GM19324 (cell line): ENCODE measurements around the gene MGAT5.

Experiments used
- ATAC-seq: cut with Tn5 transposase; IDR thresholded peaks from one replicate; pipeline ENCODE4 v1.9.1; 2021; ENCODE audit warnings: mild to moderate bottlenecking, moderate library complexity; ENCODE audit not compliant: unreplicated experiment, low FRiP score

The MGAT5 gene

DNA sequence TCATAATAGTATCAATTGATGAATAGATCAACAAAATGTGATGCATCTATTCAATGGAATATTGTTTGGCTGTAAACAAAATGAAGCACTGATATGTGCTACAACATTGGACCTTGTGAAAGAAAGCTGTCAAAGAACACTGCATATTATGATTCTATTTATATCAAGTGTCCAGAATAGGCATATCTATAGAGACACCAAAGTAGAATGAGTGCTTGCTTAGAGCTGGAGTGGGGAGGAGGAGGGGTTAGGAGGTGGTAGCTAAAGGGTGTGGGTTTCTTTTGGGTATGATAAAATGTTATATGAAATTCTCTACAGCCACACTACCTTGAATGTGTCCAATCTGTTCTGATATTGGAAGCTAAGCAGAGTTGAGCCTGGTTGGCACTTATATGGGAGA is 23.0 kb upstream of the MGAT5 start:
- ATAC-seq, result no peak

- ATAC-seq, result no peak
These were observed 22.4 kb upstream of the MGAT5 start for GRCh38 chr2:134231301-134231964.

GRCh38 chr2:134231965-134232340 is 21.9 kb upstream of the MGAT5 start:
- no peak for ATAC-seq

DNA sequence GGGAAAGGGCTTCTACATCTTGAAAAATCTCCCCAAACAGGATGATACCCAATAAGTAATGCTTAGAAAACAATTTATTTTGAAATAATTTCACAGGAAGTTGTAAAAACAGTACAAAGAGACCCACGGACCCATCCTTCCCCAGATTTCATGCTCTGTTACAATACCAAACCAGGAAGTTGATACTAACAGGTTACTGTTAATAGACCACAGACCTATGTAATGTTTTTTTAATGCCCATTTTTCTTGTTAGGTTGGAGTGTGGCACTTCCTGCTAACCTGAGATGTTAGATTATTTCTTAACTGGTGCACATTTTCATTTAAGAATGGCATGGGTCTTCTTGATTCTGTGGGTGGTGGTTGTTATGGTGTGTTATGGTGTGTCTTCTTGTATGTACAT is 21.4 kb upstream of the MGAT5 start:
- ATAC-seq, result no peak

- no peak for ATAC-seq
These were observed 20.8 kb upstream of the MGAT5 start for GRCh38 chr2:134232868-134233727.

GRCh38 chr2:134233728-134234136 is 20.1 kb upstream of the MGAT5 start:
- ATAC-seq, result no peak

GRCh38 chr2:134234535-134234934 is 19.3 kb upstream of the MGAT5 start:
- no peak for ATAC-seq

DNA sequence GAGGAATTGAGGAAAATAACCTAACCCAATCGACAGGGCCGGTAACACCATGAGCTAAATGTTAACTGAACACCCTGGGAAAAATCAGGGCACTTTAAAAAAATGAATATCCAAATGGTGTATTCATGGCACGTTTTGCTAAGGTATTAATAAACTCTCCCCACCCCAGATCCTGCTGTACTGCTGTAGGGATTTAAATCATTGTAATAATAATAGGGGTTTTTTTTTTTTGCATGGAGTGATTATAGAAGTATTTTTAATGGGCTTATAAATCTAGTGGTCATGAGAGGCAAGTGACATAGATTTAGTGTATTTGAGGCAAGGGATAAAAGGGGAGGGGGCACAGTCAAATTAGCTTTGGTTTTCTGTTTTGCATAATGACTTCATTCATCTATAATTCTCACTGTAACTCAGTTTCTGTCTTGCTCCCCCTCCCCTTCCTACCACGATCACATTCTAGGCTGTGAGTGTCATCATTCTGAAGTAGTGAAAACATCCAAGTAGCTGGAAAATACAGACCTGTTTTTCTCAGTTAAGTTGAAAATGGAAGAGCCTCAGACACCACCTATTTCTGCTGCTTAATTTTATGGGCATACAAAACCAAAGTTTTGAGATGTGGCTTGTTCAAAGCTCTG is 18.2 kb upstream of the MGAT5 start:
- ATAC-seq, result no peak

- ATAC-seq, result no peak
These were observed 15.5 kb upstream of the MGAT5 start for GRCh38 chr2:134238371-134238770.

DNA sequence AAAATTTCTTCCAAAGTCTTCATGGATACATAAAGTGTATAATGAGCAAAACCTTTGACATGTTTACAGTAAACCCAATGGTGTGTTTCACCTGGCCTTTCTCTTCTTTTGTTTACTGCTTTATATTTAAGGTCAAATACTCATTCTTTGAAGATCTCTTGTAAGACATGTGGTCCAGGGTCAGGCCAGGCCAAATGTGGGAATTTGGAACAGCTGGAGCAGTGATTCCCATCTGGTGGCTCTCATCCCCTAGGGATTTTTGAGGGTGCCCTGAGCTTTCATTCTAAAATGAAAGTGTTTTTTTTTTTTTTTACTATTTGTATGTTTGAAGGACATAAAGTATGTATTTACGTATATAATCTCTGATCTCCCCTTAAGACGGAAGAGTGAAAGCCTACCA is 13.8 kb upstream of the MGAT5 start:
- no peak for ATAC-seq

- no peak for ATAC-seq
These were observed 12.0 kb upstream of the MGAT5 start for GRCh38 chr2:134241911-134242310.

GRCh38 chr2:134243244-134243643 is 10.6 kb upstream of the MGAT5 start:
- ATAC-seq, result no peak

GRCh38 chr2:134244086-134244485 is 9.8 kb upstream of the MGAT5 start:
- ATAC-seq, result no peak

DNA sequence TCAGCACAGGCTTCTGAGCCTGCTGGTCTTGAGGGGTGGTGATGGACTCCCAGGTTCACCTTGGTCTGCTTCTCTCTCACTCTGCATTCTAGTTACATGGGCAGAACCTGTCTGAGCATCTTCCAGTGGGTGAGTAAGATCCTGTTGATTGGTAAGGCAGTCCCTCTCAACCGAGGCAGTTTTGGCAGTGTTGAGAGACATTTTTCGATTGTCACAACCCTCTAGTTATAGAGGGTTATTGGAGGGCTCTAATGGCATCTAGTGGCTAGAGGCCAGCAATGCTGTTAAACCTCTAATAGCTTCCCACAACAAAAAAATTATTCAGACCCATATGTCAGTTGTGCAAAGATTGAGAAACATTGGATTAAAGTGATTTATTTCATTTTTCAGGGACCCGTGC is 9.3 kb upstream of the MGAT5 start:
- ATAC-seq, result no peak

DNA sequence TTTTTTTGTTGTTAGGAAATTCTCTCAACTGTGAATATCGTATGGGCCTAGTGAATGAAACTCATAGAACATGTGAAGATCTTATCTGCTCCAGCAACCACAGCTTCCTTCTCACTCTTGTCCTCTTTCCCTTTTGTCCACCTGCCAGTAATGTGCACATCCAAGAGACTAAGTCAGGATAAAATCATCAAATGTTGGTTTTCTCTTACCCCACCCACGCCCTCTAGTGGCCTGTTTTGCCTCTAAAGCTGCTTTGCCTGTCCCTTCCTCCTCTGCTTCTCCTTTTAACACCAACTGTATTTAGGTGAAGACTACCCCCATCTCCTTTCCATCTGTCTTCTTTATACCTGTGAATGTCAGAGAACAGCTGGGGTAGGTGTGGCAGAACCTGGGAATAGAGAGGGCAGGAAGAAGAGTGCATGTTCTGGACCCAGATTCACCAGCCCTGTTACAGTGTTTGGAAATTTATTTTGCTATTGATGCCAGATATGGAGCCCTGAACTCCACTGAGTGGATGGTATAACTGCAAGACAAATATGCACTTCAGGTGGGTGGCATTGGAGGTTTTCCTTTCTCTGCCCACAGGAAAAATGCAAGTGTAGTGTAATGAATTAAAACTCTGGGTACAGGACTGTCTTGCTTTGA is 8.4 kb upstream of the MGAT5 start:
- ATAC-seq, result no peak

DNA sequence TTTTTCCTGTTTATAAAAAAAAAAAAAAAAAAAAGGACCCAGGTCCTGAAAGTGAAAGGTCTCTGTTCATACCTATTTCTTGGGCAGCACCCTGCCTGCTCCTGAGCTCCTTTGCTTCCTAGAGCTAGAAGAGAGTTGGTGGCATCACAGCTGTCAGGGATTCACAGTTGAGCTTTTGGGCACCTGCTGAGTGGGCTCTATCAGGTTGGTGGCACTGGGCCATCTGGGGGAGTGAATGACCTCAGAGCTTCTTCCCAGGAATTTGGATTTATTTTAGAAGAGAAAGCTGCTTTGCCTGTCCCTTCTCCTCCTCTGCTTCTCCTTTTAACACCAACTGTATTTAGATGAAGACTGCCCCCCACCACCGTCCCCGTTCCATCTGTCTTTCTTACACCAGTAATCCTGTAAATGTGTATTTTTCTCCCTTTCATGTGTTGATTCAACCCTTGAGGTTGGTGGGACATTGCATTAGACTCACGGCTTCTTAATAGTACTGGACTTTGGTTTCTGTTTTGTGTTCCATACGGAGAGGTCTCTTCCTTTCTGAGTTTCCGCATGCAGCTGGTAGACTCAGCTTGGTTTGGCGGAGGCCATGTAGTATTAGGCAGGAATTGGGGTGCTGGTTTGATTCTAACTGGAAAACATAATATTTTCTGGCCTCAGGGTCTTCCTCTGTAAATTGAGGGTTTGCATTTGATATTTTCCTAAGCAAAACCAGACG is 7.6 kb upstream of the MGAT5 start:
- ATAC-seq, result no peak

DNA sequence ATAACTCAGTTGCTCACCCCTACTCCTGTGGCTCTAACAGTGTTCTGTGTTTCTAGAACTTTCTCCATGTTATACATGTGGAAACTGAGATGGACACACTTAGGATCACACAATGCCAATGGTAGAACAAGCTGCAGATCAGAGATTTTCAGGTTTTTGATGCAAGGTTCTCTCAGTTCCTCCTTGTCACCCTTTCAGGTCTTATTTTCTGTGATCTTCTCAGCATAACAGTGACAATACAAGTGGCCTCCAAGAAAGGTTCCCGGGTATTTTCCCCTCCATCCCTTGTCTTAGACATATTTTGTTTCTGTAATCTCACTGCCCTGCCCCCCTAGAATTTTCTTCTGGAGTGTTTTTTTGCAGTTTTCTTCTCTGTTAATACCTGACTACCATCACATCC is 6.2 kb upstream of the MGAT5 start:
- ATAC-seq, result peak; percentile 53

DNA sequence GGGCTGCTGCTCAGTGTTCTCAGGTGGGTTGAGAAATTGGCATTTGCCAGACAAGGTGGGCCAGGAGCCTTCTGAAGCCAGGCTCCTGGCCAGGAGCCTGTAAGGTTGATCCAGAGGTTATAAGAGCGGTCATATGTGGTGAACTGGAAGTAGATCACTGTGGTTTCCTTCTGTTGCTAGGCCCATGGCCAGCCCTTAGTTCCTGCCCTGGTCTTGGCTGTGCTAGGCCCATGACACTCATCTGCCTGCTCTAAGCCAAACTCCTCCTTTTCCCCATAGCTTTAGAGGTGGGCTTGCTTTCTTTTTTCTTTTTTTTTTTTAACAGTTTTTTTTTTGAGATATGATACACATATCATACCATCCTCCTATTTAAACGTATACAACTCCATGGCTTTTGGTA is 5.0 kb upstream of the MGAT5 start:
- ATAC-seq, result no peak

DNA sequence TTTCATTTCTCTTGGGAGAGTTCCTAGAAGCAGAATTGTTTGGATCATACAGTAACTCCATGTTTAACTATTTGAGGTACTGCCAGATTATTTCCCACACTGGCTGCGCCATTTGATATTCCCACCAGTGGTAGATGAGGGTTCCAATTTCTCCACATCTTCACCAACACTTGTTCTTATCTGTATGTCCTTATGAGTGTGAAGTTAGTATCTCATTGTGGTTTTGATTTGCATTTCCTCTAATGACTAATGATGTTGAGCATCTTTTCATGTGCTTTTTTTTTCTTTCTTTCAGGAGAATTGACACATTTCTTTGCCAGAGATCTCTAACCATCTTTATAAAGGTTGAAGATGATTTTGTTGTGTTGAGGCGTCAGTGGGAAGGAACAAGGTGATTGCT is 4.1 kb upstream of the MGAT5 start:
- no peak for ATAC-seq

- ATAC-seq, result no peak
These were observed 2.9 kb upstream of the MGAT5 start for GRCh38 chr2:134250840-134251461.
